Astrocyte (in vitro differentiated cells and primary cell): ENCODE data around the gene TRIM8.

Experiments
- CTCF ChIP-seq: IDR thresholded peaks from 2 replicates; pipeline ENCODE4 v1.5.1; 2011; ENCODE audit warnings: low read depth, mild to moderate bottlenecking, inconsistent platforms, low read length, moderate library complexity; ENCODE audit not compliant: insufficient read depth
- EZH2 ChIP-seq: IDR thresholded peaks from 2 replicates; pipeline ENCODE4 v1.6.1; 2012; ENCODE audit warnings: mild to moderate bottlenecking, low read length, inconsistent platforms; ENCODE audit not compliant: insufficient read depth

- TF ChIP-seq CTCF (no peak), EZH2 (no peak)
Observed at GRCh38 chr10:102653060-102653459, 8.8 kb downstream of the TRIM8 start.
